B cell (primary cell): ENCODE data around the gene AGL.

Experiments used
- EZH2 ChIP-seq: IDR thresholded peaks from 2 replicates; pipeline ENCODE4 v1.6.1; 2012; ENCODE audit warnings: borderline replicate concordance, low read depth, mild to moderate bottlenecking, moderate library complexity, low read length; ENCODE audit not compliant: insufficient read depth, poor library complexity, severe bottlenecking
- TF ChIP-seq, protein P1 (sequence below): fragments of 200-600 bp; IDR thresholded peaks from one replicate; pipeline ENCODE4 v1.8.0; 2022; ENCODE audit warnings: antibody characterized with exemption, mild to moderate bottlenecking

DNA sequence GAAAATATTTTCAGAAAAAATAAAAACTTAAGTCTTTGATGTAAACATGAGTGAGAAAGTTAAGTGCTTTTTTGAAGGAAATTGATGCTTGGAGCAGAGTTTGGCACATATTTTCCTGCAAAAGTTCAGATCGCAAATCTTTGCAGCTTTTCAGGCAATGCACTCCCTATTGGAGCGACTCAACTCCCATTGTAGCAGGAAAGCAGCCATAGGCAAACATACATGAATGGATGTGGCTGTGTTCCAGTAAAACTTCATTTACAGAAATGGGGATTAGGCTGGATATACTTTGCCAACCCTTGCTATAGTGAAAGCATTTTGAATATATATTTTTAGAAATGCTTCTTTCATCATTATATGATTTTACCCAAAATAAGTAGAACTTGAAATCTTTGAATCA lies 8.1 kb downstream of the AGL start:
- TF ChIP-seq, protein P1, sequence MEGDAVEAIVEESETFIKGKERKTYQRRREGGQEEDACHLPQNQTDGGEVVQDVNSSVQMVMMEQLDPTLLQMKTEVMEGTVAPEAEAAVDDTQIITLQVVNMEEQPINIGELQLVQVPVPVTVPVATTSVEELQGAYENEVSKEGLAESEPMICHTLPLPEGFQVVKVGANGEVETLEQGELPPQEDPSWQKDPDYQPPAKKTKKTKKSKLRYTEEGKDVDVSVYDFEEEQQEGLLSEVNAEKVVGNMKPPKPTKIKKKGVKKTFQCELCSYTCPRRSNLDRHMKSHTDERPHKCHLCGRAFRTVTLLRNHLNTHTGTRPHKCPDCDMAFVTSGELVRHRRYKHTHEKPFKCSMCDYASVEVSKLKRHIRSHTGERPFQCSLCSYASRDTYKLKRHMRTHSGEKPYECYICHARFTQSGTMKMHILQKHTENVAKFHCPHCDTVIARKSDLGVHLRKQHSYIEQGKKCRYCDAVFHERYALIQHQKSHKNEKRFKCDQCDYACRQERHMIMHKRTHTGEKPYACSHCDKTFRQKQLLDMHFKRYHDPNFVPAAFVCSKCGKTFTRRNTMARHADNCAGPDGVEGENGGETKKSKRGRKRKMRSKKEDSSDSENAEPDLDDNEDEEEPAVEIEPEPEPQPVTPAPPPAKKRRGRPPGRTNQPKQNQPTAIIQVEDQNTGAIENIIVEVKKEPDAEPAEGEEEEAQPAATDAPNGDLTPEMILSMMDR = no peak
- no peak for TF ChIP-seq EZH2
